ENCODE results near the gene RPIA.
A peak's percentile ranks its signal among the peaks of the same experiment; 100 is the strongest.
"Not testable (repeated sequence)": the region's sequence is repeated elsewhere in the genome, so short reads cannot be mapped to it uniquely, and the experiment has no call there.

The RPIA gene

GRCh38 chr2:88691339-88692183, at the start of gene RPIA:
Gene RPIA, plus strand, starts transcription at chr2:88691673. Its CDS starts 26 bp downstream, at chr2:88691699.
- peak within 1 kb of the TSS; percentile 66 for H3K4me3 ChIP-seq (ENCODE audit: low read depth, low read length)
- DNase-seq (ENCODE audit: low read depth), result peak; percentile 98
- peak; percentile 67 for TF ChIP-seq CTCF (IDR thresholded peaks at IDR 0.05; ENCODE audit: low read depth, low read length, missing control alignments)

- no peak for DNase-seq (ENCODE audit: low read depth)
- no peak overlapping the region for H3K4me3 ChIP-seq (ENCODE audit: low read depth, low read length)
- TF ChIP-seq CTCF (IDR thresholded peaks at IDR 0.05; ENCODE audit: low read depth, low read length, missing control alignments), result no peak
Measured at GRCh38 chr2:88642278-88642677, 49.2 kb upstream of the RPIA start.

GRCh38 chr2:88645291-88645882, 46.1 kb upstream of the RPIA start:
- H3K4me3 ChIP-seq (ENCODE audit: low read depth, low read length); DNase-seq (ENCODE audit: low read depth): not testable (repeated sequence)

GRCh38 chr2:88651646-88652045, 39.8 kb upstream of the RPIA start:
- H3K4me3 ChIP-seq (ENCODE audit: low read depth, low read length), result no peak overlapping the region
- TF ChIP-seq CTCF (IDR thresholded peaks at IDR 0.05; ENCODE audit: low read depth, low read length, missing control alignments), result no peak
- no peak for DNase-seq (ENCODE audit: low read depth)

- H3K4me3 ChIP-seq (ENCODE audit: low read depth, low read length), result no peak overlapping the region
- no peak for DNase-seq (ENCODE audit: low read depth)
Measured at GRCh38 chr2:88654714-88655113, 36.8 kb upstream of the RPIA start.

GRCh38 chr2:88656690-88657089, 34.8 kb upstream of the RPIA start:
- TF ChIP-seq CTCF (IDR thresholded peaks at IDR 0.05; ENCODE audit: low read depth, low read length, missing control alignments), result no peak
- no peak overlapping the region for H3K4me3 ChIP-seq (ENCODE audit: low read depth, low read length)
- no peak for DNase-seq (ENCODE audit: low read depth)

More at GRCh38 chr2:88654714-88655113, 36.8 kb upstream of the RPIA start:
- TF ChIP-seq CTCF (IDR thresholded peaks at IDR 0.05; ENCODE audit: low read depth, low read length, missing control alignments), result no peak

- no peak for DNase-seq (ENCODE audit: low read depth)
- H3K4me3 ChIP-seq (ENCODE audit: low read depth, low read length), result no peak overlapping the region
- TF ChIP-seq CTCF (IDR thresholded peaks at IDR 0.05; ENCODE audit: low read depth, low read length, missing control alignments), result no peak
Measured at GRCh38 chr2:88657131-88657530, 34.3 kb upstream of the RPIA start.

All from GM12864 (cell line).